Brain microvascular endothelial cell (primary cell): ENCODE measurements around the gene TMEM87A.

Source experiments
- DNase-seq: peaks from one replicate; pipeline ENCODE4 v3.0.0-alpha.2; 2020
- H3K27ac ChIP-seq: fragments of 250-450 bp; sonication (Bioruptor Pico); 2 replicates; pipeline ENCODE4 v1.5.1; 2020; ENCODE audit warnings: mild to moderate bottlenecking, moderate library complexity
- H3K27me3 ChIP-seq: fragments of 250-450 bp; sonication (Bioruptor Pico); replicated peaks from 2 replicates; pipeline ENCODE4 v1.5.1; 2020; ENCODE audit warnings: mild to moderate bottlenecking
- H3K36me3 ChIP-seq: fragments of 250-450 bp; sonication (Bioruptor Pico); replicated peaks from 2 replicates; pipeline ENCODE4 v1.5.1; 2020; ENCODE audit warnings: mild to moderate bottlenecking
- H3K4me3 ChIP-seq: 2 replicates; pipeline ENCODE4 v1.5.1; 2011; ENCODE audit warnings: low read depth, mild to moderate bottlenecking, control low read depth, low read length, moderate library complexity
- in situ Hi-C: cut with HindIII; loops from 2 replicates; pipeline ENCODE4 v1.10.0; 2017; ENCODE audit warnings: low sequenced_read_pairs, low pct_ligation_motif_present
- TF ChIP-seq, protein P1 (sequence below): IDR thresholded peaks from 2 replicates; pipeline ENCODE4 v1.5.1; 2011; ENCODE audit warnings: low read depth, mild to moderate bottlenecking, moderate library complexity, low read length, control low read depth, inconsistent platforms; ENCODE audit errors: missing control alignments

TMEM87A gene

DNA sequence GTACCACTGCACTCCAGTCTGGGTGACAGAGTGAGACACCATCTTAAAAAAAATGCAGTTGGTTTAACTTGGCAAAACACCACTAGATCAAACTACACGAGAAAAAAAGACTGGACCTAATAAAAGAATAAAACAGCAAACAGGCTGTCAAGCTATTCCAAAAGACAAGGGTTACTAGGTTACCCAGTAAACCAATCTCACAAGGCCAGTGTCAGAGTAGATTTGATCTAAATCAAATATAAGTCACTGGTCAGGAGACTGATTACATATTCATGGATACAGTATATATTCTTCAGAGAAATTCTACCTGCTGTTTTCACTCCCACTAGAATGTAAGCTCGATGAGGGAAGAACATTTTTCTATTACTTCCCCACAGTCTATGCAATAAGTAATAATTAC lies 2.7 kb downstream of the TMEM87A start:
- TF ChIP-seq, protein P1, sequence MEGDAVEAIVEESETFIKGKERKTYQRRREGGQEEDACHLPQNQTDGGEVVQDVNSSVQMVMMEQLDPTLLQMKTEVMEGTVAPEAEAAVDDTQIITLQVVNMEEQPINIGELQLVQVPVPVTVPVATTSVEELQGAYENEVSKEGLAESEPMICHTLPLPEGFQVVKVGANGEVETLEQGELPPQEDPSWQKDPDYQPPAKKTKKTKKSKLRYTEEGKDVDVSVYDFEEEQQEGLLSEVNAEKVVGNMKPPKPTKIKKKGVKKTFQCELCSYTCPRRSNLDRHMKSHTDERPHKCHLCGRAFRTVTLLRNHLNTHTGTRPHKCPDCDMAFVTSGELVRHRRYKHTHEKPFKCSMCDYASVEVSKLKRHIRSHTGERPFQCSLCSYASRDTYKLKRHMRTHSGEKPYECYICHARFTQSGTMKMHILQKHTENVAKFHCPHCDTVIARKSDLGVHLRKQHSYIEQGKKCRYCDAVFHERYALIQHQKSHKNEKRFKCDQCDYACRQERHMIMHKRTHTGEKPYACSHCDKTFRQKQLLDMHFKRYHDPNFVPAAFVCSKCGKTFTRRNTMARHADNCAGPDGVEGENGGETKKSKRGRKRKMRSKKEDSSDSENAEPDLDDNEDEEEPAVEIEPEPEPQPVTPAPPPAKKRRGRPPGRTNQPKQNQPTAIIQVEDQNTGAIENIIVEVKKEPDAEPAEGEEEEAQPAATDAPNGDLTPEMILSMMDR, result no peak
- H3K4me3 ChIP-seq, result no peak overlapping the region
- H3K27me3 ChIP-seq, result no peaks in the 10 kb centered on the region
- DNase-seq, result no peak
- H3K36me3 ChIP-seq, result peaks cover 21% of the 10 kb centered on the region
- H3K27ac ChIP-seq, result no peak overlapping the region
- in situ Hi-C loops, result no loop called here

DNA sequence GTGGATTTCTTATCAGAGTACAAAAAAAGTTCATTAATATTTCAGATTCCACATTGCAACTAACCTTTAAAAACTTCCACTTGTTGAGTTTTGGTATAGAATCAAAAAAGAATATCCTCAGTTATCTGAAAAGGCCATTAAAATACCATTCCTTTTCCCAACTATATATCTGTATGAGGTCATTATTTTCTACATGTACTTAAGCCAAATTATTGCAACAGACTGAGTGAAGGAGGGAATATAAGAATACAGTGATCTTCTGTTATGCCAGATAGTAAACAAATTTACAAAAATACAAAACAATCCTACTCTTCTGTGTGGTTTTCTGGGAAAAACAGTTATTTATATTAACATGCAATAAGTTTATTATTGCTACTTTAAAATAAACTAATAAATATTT lies 5.9 kb downstream of the TMEM87A start:
- in situ Hi-C loops, result no loop called here
- Histone ChIP-seq H3K27me3 (no peaks in the 10 kb centered on the region), H3K27ac (no peak overlapping the region), H3K36me3 (peaks cover 46% of the 10 kb centered on the region), H3K4me3 (no peak overlapping the region)
- TF ChIP-seq, protein P1, result no peak
- DNase-seq, result no peak

DNA sequence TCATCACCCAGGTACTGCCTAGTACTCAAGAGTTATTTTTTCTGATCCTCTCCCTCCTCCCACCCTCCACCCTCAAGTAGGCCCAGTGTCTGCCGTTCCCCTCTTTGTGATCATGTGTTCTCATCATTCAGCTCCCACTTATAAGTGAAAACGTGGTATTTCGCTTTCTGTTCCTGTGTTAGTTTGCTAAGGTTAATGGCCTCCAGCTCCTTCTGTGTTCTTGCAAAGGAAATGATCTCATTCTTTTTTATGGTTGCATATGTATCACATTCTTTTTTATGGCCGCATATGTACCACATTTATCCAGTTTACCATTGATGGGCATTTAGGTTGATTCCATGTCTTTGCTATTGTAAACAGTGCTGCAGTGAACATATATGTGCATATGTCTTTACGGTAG lies 8.4 kb downstream of the TMEM87A start:
- in situ Hi-C loops, result no loop called here
- no peak overlapping the region for H3K27ac ChIP-seq
- H3K4me3 ChIP-seq, result no peak overlapping the region
- TF ChIP-seq, protein P1, result no peak
- no peak for DNase-seq
- peaks cover 62% of the 10 kb centered on the region for H3K36me3 ChIP-seq
- no peaks in the 10 kb centered on the region for H3K27me3 ChIP-seq

DNA sequence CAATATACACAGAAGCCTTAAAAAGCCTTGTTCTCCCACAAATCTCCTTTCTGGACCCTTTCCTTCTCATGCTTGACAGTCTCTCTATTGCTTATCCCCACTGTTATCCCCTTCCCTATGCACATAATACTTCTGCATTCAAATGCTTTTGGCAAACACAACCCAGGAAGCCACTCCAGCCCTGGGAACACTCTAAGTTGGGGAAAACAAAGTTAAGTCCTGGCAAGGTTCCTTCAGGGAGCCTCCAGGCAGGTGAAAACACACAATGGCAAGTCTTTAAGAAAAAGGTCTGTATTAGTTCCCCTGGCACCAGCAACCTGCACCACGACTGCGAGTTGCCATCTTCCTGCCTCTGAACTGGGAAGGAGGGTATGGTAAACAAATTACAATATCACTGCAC lies 19.9 kb downstream of the TMEM87A start:
- H3K27me3 ChIP-seq, result no peaks in the 10 kb centered on the region
- in situ Hi-C loops, result no loop called here
- H3K27ac ChIP-seq, result no peak overlapping the region
- H3K4me3 ChIP-seq, result no peak overlapping the region
- no peak for DNase-seq
- TF ChIP-seq, protein P1, result no peak
- H3K36me3 ChIP-seq, result peaks cover 25% of the 10 kb centered on the region

DNA sequence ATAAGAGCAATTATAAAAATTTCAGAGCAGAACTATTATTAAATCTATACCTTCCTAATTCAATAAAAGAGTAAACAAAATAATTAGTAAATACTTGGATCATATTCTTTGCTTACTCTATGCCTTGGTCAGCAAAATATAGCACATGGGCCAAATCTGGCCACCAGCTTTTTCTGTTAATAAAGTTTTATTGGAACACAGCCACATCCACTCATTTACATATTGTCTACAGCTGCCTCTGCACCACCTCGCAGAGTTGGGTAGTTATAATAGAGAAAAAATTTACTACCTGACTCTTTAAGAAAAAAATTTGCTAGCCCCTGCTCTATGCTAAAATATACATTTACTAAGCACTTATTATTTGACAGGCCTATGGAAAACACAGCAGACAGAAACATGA lies 32.4 kb downstream of the TMEM87A start:
- H3K27ac ChIP-seq, result no peak overlapping the region
- in situ Hi-C loops, result no loop called here
- TF ChIP-seq, protein P1, result no peak
- H3K27me3 ChIP-seq, result no peaks in the 10 kb centered on the region
- peaks cover 16% of the 10 kb centered on the region for H3K36me3 ChIP-seq
- DNase-seq, result no peak
- H3K4me3 ChIP-seq, result no peak overlapping the region

DNA sequence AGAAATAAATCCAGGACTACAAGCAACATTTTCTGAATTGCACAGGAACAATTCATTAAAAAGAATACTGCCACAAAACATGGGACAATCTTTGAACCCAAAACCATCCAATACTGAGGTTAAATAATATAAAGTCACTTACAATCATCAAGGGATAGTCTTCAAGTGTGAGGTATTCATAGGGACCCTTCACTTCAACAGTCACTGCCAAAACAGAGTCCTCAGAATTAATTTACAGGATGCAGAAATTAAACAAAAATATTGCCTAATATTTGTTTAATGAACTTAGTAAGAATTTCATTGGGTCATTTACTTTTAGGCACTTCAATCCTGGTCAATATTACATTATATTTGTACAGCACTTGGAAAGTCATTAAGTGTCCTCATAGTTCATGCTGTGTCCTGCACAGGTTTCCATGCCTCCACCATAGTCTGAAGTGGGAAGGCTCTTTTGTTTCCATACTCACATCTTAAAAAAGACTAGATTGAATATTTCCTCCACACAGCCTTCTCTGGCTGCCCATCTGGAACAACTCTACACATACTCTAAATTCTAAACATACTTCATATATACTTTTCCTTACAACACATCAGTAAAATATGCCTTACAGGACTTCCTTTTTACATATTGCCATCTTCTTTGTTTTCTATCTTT lies 33.6 kb downstream of the TMEM87A start:
- no peak overlapping the region for H3K27ac ChIP-seq
- H3K27me3 ChIP-seq, result no peaks in the 10 kb centered on the region
- TF ChIP-seq, protein P1, result no peak
- in situ Hi-C loops, result no loop called here
- DNase-seq, result no peak
- H3K36me3 ChIP-seq, result peaks cover 23% of the 10 kb centered on the region
- no peak overlapping the region for H3K4me3 ChIP-seq
